Thymus (tissue), 14 donors: ENCODE measurements around the gene B4GALNT2. TPM values are rescaled to one million over a fixed set of nuclear protein-coding genes. Genes with fewer than 3 reads are reported as not detected.
"Not testable (repeated sequence)": the region's sequence is repeated elsewhere in the genome, so short reads cannot be mapped to it uniquely, and the experiment has no call there.

Experiments
- DNase-seq, 9 donors: peaks; one replicate each; pipeline ENCODE4 v3.0.0-alpha.2; 2013; ENCODE audit warnings: low spot score in 9 of 9, low read depth in 6 of 9, missing footprints in 1 of 9
- H3K27ac ChIP-seq, 2 donors: one replicate each; pipeline ENCODE4 v1.5.1; 2013; ENCODE audit warnings: control low read depth in 1 of 2, low read depth in 1 of 2, low read length in 1 of 2, mild to moderate bottlenecking in 1 of 2, moderate library complexity in 1 of 2
- H3K27me3 ChIP-seq, 2 donors: one replicate each; pipeline ENCODE4 v1.5.1; 2013; ENCODE audit warnings: low read length in 1 of 2; ENCODE audit not compliant: control insufficient read depth in 2 of 2, insufficient read depth in 1 of 2
- H3K36me3 ChIP-seq, 2 donors: one replicate each; pipeline ENCODE4 v1.5.1; 2013; ENCODE audit warnings: low read length in 1 of 2, mild to moderate bottlenecking in 1 of 2, moderate library complexity in 1 of 2; ENCODE audit not compliant: control insufficient read depth in 2 of 2, insufficient read depth in 2 of 2
- H3K4me1 ChIP-seq, 2 donors: one replicate each; pipeline ENCODE4 v1.5.1; 2013; ENCODE audit warnings: low read length in 2 of 2; ENCODE audit not compliant: control insufficient read depth in 2 of 2, insufficient read depth in 2 of 2
- H3K4me3 ChIP-seq, 2 donors: one replicate each; pipeline ENCODE4 v1.5.1; 2013; ENCODE audit warnings: low read length in 2 of 2, control low read depth in 1 of 2, mild to moderate bottlenecking in 1 of 2
- H3K9me3 ChIP-seq, 2 donors: one replicate each; pipeline ENCODE4 v1.5.1; 2013; ENCODE audit warnings: low read length in 1 of 2, mild to moderate bottlenecking in 1 of 2; ENCODE audit not compliant: control insufficient read depth in 2 of 2, insufficient read depth in 1 of 2
- WGBS: extraction: QIAGEN DNeasy Blood & Tissue Kit; methylation state at CpG from one replicate; pipeline ENCODE4 v1.1.7; 2013; 5-methylcytosine and 5-hydroxymethylcytosine counted together
- long read RNA-seq, 10 donors: transcript quantifications; one replicate each; lab custom pipeline, GENCODE V29; 2026
- polyA plus RNA-seq: library from polyadenylated mRNA; stranded (reverse); fragments of 200-250 nt; gene quantifications from one replicate; pipeline ENCODE4 v1.2.3, GENCODE V29; 2013
- total RNA-seq: library from RNA; stranded (reverse); fragments of 120-200 nt; gene quantifications from one replicate; pipeline ENCODE4 v1.2.4, GENCODE V29; 2013
- donor health status: healthy.

Gene B4GALNT2, protein sequence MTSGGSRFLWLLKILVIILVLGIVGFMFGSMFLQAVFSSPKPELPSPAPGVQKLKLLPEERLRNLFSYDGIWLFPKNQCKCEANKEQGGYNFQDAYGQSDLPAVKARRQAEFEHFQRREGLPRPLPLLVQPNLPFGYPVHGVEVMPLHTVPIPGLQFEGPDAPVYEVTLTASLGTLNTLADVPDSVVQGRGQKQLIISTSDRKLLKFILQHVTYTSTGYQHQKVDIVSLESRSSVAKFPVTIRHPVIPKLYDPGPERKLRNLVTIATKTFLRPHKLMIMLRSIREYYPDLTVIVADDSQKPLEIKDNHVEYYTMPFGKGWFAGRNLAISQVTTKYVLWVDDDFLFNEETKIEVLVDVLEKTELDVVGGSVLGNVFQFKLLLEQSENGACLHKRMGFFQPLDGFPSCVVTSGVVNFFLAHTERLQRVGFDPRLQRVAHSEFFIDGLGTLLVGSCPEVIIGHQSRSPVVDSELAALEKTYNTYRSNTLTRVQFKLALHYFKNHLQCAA
- total RNA-seq (0.05 TPM), polyA plus RNA-seq (0.02 TPM)
- long read RNA-seq, donor 1: 0 reads
- long read RNA-seq, donor 2: 0 reads
- long read RNA-seq, donor 3: 0 reads
- long read RNA-seq, donor 4: 0 reads
- long read RNA-seq, donor 5: 0 reads
- long read RNA-seq, donor 6: 0 reads
- long read RNA-seq, donor 7: 0 reads
- long read RNA-seq, donor 8: 0 reads
- long read RNA-seq, donor 9: 0 reads
- long read RNA-seq, donor 10: 0 reads

DNA sequence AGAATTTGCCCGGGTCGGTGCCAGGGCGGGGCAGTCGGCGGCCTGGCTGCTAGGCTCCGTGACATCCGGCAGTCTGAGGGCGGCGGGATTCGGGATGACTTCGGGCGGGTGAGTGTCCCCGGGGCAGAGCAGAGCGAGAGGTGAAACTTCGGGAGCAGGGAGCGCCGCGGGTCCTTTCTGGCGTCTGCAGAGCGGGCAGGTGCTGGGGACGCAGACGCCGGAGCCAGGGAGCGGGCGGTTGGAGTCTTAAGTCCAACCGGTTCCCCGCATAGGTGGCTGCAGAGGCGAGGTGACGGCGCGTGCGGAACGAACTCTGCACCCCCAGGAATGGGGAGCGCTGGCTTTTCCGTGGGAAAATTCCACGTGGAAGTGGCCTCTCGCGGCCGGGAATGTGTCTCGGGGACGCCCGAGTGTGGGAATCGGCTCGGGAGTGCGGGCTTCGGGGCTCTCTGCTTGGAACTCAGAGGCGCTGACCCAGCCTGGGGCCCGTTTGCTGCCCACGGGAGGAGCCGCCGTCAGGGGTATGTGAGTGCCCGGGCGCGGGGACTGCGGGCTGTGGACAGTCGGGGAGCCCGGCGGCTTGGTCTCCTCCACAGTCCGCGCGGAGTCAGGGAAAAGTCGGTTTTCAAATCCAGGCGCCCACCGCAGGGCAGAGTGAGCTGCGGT is at the start of gene B4GALNT2:
Gene B4GALNT2, plus strand, starts transcription at position 71 of the 666 bp plus-strand sequence. Its CDS starts 24 bp downstream, at position 95.
- Histone ChIP-seq H3K27me3 (peaks cover 32 to 80% of the 10 kb centered on the region in 2 donors), H3K4me1 (no peaks in the 10 kb centered on the region), H3K36me3 (no peaks in the 10 kb centered on the region), H3K4me3 (no peak within 1 kb of the TSS), H3K27ac (no peak within 1 kb of the TSS), H3K9me3 (peaks cover 0 to 2% of the 10 kb centered on the region in 2 donors)
- DNase-seq: no peak
- 8% methylated on average over 65 of the region's 65 CpGs for WGBS

DNA sequence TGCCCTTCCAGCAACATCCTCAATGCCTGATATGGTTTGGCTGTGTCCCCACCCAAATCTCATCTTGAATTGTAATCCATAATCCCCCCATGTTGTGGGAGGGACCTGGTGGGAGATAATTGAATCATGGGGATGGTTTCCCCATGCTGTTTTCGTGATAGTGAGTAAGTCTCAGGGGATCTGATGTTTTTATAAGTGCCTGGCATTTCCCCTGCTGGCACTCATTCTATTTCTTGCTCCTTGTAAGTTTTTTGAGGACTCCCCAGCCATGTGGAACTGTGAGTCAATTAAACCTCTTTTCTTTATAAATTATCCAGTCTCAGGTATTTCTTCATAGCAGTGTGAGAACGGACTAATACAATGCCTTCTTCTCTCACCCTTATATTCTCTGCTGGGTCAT is 47.5 kb upstream of the B4GALNT2 start:
- H3K27ac ChIP-seq, H3K36me3 ChIP-seq, H3K9me3 ChIP-seq, H3K27me3 ChIP-seq, H3K4me3 ChIP-seq, DNase-seq, H3K4me1 ChIP-seq: not testable (repeated sequence)
- WGBS: 89% methylated on average over 2 of the region's 2 CpGs

DNA sequence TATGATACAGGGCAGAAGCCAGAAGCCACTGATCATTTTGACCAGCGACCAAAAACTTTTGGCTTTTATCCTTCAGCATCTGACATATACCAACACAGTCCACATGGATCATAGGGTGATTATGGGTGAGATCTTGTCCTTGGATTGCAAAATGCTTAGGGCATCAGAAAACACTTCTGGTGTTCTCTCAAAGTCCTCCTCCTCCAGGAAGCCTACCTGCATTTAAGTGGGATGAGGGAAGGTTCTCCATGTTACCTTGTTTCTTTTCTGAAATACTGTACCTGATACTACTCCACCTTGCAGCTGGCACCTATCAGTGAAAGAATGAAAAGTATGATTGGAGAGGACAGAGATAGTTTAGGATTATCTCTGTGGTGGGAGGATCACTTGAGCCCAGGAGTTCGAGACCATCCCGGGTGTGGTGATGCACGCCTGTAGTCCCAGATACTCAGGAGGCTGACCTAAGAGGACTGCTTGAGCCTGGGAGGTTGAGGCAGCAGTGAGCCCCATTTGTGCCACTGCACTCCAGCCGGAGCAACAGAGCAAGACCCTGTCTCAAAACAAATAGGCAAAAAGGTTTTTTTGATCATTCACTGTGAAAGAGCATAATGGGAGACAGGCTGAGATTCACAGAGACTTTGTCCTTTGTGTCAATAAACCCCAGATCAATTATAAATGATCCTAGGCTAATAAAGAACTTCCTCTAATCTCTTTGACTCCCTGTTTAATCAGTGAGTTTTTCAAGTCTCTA is 46.8 kb upstream of the B4GALNT2 start:
- Histone ChIP-seq H3K36me3 (no peaks in the 10 kb centered on the region), H3K27me3 (peaks cover 0 to 7% of the 10 kb centered on the region in 2 donors), H3K9me3 (no peaks in the 10 kb centered on the region), H3K4me1 (no peaks in the 10 kb centered on the region), H3K27ac (no peak overlapping the region), H3K4me3 (no peak overlapping the region)
- 93% methylated on average over 5 of the region's 5 CpGs for WGBS
- no peak for DNase-seq

DNA sequence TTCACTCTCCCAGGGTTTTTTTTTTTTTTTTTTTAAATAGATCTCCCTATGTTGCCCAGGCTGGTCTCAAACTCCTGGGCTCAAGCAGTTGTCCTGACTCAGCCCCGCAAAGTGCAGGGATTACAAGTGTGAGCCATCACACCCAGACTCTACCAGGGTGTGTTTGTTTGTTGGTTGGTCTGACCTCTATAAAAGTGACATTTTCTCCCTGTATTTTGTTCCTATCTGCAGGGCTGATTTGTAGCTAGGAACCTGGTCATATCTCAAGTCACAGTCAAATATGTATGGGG is 46.3 kb upstream of the B4GALNT2 start:
- no peak for DNase-seq
- H3K27me3 ChIP-seq: peaks cover 0 to 7% of the 10 kb centered on the region in 2 donors
- WGBS: 63% methylated on average over 1 of the region's 1 CpG

DNA sequence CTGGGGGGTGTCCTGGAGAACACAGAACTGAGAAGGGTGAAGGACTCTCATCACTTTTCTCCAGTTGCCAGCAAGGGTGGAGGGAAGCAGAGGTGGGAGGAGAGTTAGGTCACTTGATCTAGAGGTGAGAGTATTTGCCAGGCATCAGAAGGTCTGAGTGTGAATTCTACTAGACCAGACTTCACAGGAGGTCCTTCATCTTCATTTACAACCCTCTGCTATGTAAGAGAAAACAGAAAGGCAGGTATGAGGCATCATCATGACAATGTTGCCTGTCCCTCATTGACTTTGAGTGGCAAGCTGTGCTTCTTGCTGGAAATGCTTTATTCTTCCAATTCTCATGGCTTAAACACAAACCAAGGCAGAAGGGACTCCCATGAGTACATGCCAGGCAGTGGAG is 45.9 kb upstream of the B4GALNT2 start:
- Histone ChIP-seq H3K9me3 (no peaks in the 10 kb centered on the region), H3K36me3 (no peaks in the 10 kb centered on the region), H3K27ac (no peak overlapping the region), H3K4me3 (no peak overlapping the region), H3K4me1 (no peaks in the 10 kb centered on the region), H3K27me3 (peaks cover 0 to 7% of the 10 kb centered on the region in 2 donors)
- DNase-seq: no peak

More for the DNA sequence above, 46.3 kb upstream of the B4GALNT2 start:
- Histone ChIP-seq H3K36me3 (no peaks in the 10 kb centered on the region), H3K4me1 (no peaks in the 10 kb centered on the region), H3K27ac (no peak overlapping the region), H3K4me3 (no peak overlapping the region), H3K9me3 (no peaks in the 10 kb centered on the region)

DNA sequence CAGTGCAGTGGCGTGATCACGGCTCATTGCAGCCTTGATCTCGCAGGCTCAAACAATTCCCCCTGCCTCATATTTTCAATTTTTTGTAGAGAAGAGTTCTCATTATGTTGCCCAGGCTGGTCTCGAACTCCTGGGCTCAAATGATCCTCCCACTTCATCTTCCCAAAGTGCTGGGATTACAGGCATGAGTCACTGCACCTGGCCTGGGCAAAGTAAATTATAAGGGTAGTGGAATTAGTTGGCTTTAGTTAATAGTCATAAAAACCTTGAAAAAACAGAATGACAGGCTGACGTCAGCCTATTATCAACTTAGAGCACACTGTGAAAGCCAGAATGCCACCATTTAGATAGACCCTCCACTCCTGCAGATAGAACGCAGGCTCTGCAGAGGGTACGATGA is 43.5 kb upstream of the B4GALNT2 start:
- 96% methylated on average over 7 of the region's 7 CpGs for WGBS
- Histone ChIP-seq H3K36me3 (no peaks in the 10 kb centered on the region), H3K4me3 (no peak overlapping the region), H3K27me3 (peaks cover 0 to 12% of the 10 kb centered on the region in 2 donors), H3K9me3 (no peaks in the 10 kb centered on the region), H3K27ac (no peak overlapping the region), H3K4me1 (no peaks in the 10 kb centered on the region)
- DNase-seq: no peak

DNA sequence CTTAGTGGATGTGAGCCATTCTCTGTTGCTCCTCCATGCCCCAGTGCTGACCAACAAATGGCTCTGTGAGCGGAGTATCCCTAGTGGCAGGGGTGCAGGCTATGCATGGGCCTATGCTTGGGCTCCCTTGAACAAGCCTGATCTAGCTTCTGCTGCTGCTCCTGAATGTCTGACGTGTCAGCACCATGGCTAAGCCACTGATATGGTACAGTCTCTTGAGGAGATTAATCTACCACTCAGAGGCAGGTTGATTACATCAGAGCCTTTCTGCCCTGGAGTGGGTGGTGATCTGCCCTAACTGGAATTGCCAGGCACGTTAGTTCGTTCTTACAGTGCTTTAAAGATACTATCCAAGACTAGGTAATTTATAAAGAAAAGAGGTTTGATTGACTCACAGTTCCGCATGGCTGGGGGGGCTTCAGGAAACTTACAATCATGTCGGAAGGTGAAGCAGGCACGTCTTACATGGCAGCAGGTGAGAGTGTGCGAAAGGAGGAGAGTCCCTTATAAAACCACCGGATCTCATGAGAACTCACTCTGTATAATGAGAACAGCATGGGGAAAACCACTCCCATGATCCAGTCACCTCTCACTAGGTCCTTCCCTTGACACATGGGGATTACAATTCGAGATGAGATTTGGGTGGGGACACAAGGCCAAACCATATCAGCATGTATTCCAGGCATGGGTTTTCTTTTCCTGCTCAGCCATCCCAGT is 41.5 kb upstream of the B4GALNT2 start:
- no peak for DNase-seq
- H3K4me3 ChIP-seq: no peak overlapping the region
- H3K9me3 ChIP-seq: no peaks in the 10 kb centered on the region
- H3K27me3 ChIP-seq: peaks cover 0 to 8% of the 10 kb centered on the region in 2 donors
- no peaks in the 10 kb centered on the region for H3K36me3 ChIP-seq
- H3K4me1 ChIP-seq: no peaks in the 10 kb centered on the region
- WGBS: 84% methylated on average over 10 of the region's 10 CpGs
- no peak overlapping the region for H3K27ac ChIP-seq

DNA sequence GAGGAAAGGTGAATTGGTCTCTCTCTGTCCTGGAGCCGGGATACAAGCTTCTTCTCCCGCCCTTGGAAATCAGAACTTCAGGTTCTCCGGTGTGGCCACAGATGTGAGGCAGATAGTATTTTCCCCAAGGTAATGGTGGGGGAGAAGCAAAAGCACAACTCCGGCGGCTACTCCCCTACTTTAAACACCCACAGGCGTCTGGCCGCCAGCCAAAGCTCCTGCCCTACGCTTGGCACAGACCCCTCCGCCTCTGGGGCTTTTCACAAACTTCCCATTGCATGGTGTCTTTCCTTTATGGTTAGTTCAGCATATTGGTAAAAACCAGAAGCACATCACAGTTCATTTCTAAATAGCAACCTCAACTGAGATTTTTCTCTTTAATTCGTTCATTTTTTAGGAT is 39.4 kb upstream of the B4GALNT2 start:
- Histone ChIP-seq H3K4me1 (no peaks in the 10 kb centered on the region), H3K27me3 (peaks cover 0 to 5% of the 10 kb centered on the region in 2 donors), H3K9me3 (no peaks in the 10 kb centered on the region), H3K36me3 (no peaks in the 10 kb centered on the region), H3K27ac (no peak overlapping the region), H3K4me3 (no peak overlapping the region)
- no peak for DNase-seq
- WGBS: 86% methylated on average over 10 of the region's 10 CpGs
